ENCODE data around the gene MPPED1.

DNA sequence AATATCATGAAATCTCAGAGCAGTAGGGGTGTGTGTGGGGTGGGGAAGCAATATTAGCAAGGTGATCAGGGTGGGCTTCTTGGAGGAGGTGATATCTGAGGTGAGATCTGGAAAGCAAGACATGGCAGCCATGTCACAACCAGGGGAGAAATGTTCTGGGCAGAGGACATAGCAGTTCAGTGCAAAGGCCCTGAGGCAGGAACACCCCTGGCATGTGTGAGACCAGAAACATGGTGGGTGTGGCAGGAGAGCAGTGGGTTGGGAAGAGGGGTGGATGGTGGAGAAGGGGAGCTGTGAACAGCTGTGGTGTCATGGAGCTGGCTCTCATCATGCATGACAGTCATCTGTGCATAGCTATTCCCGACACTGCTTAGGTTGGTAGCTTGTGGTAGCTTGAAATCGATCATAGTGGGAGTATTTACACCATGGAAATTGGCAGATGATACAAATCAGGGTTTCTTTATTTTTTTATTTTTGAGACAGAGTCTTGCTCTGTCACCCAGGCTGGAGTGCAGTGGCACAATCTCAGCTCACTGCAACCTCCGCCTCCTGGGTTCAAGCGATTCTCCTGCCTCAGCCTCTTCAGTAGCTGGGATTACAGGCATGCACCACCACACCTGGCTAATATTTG, 17.9 kb upstream of the MPPED1 start:
- no peak for TF ChIP-seq EZH2phosphoT487 (IDR thresholded peaks at IDR 0.05; ENCODE audit: borderline replicate concordance, low read depth)
- TF ChIP-seq, protein P1, sequence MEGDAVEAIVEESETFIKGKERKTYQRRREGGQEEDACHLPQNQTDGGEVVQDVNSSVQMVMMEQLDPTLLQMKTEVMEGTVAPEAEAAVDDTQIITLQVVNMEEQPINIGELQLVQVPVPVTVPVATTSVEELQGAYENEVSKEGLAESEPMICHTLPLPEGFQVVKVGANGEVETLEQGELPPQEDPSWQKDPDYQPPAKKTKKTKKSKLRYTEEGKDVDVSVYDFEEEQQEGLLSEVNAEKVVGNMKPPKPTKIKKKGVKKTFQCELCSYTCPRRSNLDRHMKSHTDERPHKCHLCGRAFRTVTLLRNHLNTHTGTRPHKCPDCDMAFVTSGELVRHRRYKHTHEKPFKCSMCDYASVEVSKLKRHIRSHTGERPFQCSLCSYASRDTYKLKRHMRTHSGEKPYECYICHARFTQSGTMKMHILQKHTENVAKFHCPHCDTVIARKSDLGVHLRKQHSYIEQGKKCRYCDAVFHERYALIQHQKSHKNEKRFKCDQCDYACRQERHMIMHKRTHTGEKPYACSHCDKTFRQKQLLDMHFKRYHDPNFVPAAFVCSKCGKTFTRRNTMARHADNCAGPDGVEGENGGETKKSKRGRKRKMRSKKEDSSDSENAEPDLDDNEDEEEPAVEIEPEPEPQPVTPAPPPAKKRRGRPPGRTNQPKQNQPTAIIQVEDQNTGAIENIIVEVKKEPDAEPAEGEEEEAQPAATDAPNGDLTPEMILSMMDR (IDR thresholded peaks at IDR 0.05), result no peak
- TF ChIP-seq, protein P2, sequence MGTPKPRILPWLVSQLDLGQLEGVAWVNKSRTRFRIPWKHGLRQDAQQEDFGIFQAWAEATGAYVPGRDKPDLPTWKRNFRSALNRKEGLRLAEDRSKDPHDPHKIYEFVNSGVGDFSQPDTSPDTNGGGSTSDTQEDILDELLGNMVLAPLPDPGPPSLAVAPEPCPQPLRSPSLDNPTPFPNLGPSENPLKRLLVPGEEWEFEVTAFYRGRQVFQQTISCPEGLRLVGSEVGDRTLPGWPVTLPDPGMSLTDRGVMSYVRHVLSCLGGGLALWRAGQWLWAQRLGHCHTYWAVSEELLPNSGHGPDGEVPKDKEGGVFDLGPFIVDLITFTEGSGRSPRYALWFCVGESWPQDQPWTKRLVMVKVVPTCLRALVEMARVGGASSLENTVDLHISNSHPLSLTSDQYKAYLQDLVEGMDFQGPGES (IDR thresholded peaks at IDR 0.05; ENCODE audit: low read depth, low read length), result no peak
- TF ChIP-seq, protein P3, sequence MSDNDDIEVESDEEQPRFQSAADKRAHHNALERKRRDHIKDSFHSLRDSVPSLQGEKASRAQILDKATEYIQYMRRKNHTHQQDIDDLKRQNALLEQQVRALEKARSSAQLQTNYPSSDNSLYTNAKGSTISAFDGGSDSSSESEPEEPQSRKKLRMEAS (IDR thresholded peaks at IDR 0.05; ENCODE audit: low read depth), result no peak
